SU-DHL-6 (cell line): ENCODE measurements around the gene TBC1D16.

Source experiments
- H2AFZ ChIP-seq: fragments of 200-600 bp; sonication (generic); 2 replicates; pipeline ENCODE4 v1.6.1; 2014; ENCODE audit warnings: low read depth, mild to moderate bottlenecking, moderate library complexity, mixed read lengths, antibody characterized with exemption, low read length; ENCODE audit not compliant: severe bottlenecking
- H3F3A ChIP-seq: fragments of 200-600 bp; shearing (Covaris generic); 2 replicates; pipeline ENCODE4 v1.6.0; 2016; ENCODE audit warnings: antibody characterized with exemption, mild to moderate bottlenecking; ENCODE audit not compliant: insufficient read depth
- H3K27ac ChIP-seq: fragments of 200-600 bp; sonication (generic); 2 replicates; pipeline ENCODE4 v1.5.1; 2016; ENCODE audit warnings: low read depth, mild to moderate bottlenecking, low read length, moderate library complexity, mixed read lengths
- H3K27me3 ChIP-seq: fragments of 200-600 bp; sonication (generic), shearing (Covaris generic); 2 replicates; pipeline ENCODE4 v1.6.0; 2014; ENCODE audit warnings: mild to moderate bottlenecking, low read length
- H3K36me3 ChIP-seq: fragments of 200-600 bp; sonication (generic); 2 replicates; pipeline ENCODE4 v1.6.1; 2014; ENCODE audit warnings: mild to moderate bottlenecking, low read length, mixed read lengths
- H3K4me2 ChIP-seq: fragments of 300-600, 200-600 bp; shearing (Covaris generic), sonication (generic); 2 replicates; pipeline ENCODE4 v1.6.0; 2014; ENCODE audit warnings: low read length, low read depth, mild to moderate bottlenecking; ENCODE audit not compliant: poor library complexity, severe bottlenecking
- H3K4me3 ChIP-seq: fragments of 200-600 bp; sonication (generic); 2 replicates; pipeline ENCODE4 v1.5.1; 2014; ENCODE audit warnings: antibody characterized with exemption, low read length, mild to moderate bottlenecking, mixed read lengths; ENCODE audit not compliant: insufficient read depth, poor library complexity, severe bottlenecking
- H3K79me2 ChIP-seq: fragments of 200-600 bp; sonication (generic); 2 replicates; pipeline ENCODE4 v1.6.1; 2014; ENCODE audit warnings: mild to moderate bottlenecking, low read length, moderate library complexity; ENCODE audit not compliant: insufficient read depth
- H3K9ac ChIP-seq: fragments of 200-600 bp; sonication (generic); 2 replicates; pipeline ENCODE4 v1.7.0; 2014; ENCODE audit warnings: mild to moderate bottlenecking, low read length
- H3K9me2 ChIP-seq: fragments of 200-600 bp; sonication (generic); replicated peaks from 2 replicates; pipeline ENCODE4 v1.6.1; 2014; ENCODE audit warnings: low read length; ENCODE audit not compliant: insufficient read depth
- H3K9me3 ChIP-seq: fragments of 200-600 bp; sonication (generic); 2 replicates; pipeline ENCODE4 v1.6.1; 2014; ENCODE audit warnings: low read length, mixed read lengths; ENCODE audit not compliant: insufficient read depth
- H4K20me1 ChIP-seq: fragments of 200-600 bp; sonication (generic); 2 replicates; pipeline ENCODE4 v1.6.1; 2014; ENCODE audit warnings: low read depth, mild to moderate bottlenecking, antibody characterized with exemption, low read length, moderate library complexity, mixed read lengths
- EZH2phosphoT487 ChIP-seq: fragments of 200-600 bp; sonication (generic), shearing (Covaris generic); conservative IDR thresholded peaks from 2 replicates; pipeline ENCODE4 v1.6.1; 2018; ENCODE audit warnings: mild to moderate bottlenecking, antibody characterized with exemption, low read length, moderate library complexity, mixed read lengths
- TF ChIP-seq, protein P1 (sequence below): fragments of 200-600 bp; sonication (generic); IDR thresholded peaks from one replicate; pipeline ENCODE4 v1.5.1; 2017; ENCODE audit warnings: antibody characterized with exemption, mild to moderate bottlenecking, low read length, moderate library complexity; ENCODE audit not compliant: insufficient read depth, poor library complexity, severe bottlenecking

TBC1D16 gene

GRCh38 chr17:80017226-80018010 is 18.3 kb downstream of the TBC1D16 start:
- Histone ChIP-seq H3K4me2 (no peak overlapping the region), H3F3A (0 out of 2 replicates have a peak, but pooled peaks cover 2% of the 10 kb centered on the region), H4K20me1 (no peaks in the 10 kb centered on the region), H3K27ac (no peak overlapping the region), H3K9ac (no peak overlapping the region), H3K36me3 (no peaks in the 10 kb centered on the region), H3K9me2 (no peaks in the 10 kb centered on the region), H3K27me3 (no peaks in the 10 kb centered on the region), H3K79me2 (no peaks in the 10 kb centered on the region), H3K4me3 (no peak overlapping the region), H3K9me3 (no peaks in the 10 kb centered on the region; the same call in 1 of the 2 replicates), H2AFZ (no peak overlapping the region)
- TF ChIP-seq EZH2phosphoT487 = no peak
- TF ChIP-seq, protein P1, sequence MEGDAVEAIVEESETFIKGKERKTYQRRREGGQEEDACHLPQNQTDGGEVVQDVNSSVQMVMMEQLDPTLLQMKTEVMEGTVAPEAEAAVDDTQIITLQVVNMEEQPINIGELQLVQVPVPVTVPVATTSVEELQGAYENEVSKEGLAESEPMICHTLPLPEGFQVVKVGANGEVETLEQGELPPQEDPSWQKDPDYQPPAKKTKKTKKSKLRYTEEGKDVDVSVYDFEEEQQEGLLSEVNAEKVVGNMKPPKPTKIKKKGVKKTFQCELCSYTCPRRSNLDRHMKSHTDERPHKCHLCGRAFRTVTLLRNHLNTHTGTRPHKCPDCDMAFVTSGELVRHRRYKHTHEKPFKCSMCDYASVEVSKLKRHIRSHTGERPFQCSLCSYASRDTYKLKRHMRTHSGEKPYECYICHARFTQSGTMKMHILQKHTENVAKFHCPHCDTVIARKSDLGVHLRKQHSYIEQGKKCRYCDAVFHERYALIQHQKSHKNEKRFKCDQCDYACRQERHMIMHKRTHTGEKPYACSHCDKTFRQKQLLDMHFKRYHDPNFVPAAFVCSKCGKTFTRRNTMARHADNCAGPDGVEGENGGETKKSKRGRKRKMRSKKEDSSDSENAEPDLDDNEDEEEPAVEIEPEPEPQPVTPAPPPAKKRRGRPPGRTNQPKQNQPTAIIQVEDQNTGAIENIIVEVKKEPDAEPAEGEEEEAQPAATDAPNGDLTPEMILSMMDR = no peak

DNA sequence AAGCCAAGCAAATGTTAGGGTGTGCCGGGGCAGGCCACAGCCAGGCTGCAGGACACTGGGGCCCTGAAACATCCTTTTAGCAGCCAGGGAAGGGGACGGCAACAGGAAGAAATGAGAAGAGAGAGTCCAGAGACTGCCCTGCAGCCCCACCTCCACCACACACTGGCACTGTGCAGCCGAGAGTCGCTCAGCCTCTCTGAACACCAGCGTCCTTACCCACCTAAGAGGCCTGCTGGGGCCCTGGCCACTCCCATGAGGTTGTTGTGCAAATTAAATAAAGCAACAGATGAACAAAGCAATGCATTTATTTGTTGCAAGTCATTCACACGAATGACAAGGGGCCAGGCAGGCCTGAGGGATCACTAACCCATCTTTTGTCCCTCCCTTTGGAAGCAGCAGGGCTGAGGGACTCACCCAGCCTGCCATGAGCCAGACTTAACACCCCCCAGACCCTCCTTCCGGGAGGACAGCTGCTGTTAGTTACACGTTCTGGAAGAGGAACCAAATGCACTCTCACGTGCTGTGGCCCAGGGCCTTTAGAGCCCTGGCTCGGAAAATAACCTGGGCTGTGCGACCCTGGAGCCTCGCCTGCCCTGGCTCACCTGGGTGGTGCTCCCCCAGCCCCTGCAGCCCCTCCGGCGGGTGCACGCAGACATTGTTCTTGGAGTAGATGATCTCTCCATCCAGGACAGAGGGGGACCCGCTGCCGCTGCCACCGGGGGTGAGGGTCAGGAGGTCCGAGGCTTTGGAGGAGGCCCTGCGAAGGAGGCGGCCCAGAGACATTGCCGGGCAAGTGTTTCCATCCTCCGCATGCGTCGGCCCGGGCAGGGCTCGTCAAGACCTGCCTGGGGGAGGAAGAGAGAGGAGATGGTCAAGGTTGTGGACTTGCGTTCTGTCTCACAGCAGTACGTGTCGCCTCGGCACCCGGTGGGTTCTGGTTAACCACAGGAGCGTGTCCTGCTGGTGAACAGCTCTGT is 22.6 kb downstream of the TBC1D16 start:
- H3K9ac ChIP-seq = no peak overlapping the region
- H3K36me3 ChIP-seq = no peaks in the 10 kb centered on the region
- no peaks in the 10 kb centered on the region for H3K27me3 ChIP-seq
- H2AFZ ChIP-seq = no peak overlapping the region
- no peak overlapping the region for H3K27ac ChIP-seq
- no peak overlapping the region for H3K4me3 ChIP-seq
- no peaks in the 10 kb centered on the region; the same call in 1 of the 2 replicates for H3K9me3 ChIP-seq
- H4K20me1 ChIP-seq = no peaks in the 10 kb centered on the region
- no peaks in the 10 kb centered on the region for H3F3A ChIP-seq
- TF ChIP-seq, protein P1 = no peak
- TF ChIP-seq EZH2phosphoT487 = no peak
- H3K9me2 ChIP-seq = no peaks in the 10 kb centered on the region
- no peaks in the 10 kb centered on the region for H3K79me2 ChIP-seq
- H3K4me2 ChIP-seq = no peak overlapping the region

DNA sequence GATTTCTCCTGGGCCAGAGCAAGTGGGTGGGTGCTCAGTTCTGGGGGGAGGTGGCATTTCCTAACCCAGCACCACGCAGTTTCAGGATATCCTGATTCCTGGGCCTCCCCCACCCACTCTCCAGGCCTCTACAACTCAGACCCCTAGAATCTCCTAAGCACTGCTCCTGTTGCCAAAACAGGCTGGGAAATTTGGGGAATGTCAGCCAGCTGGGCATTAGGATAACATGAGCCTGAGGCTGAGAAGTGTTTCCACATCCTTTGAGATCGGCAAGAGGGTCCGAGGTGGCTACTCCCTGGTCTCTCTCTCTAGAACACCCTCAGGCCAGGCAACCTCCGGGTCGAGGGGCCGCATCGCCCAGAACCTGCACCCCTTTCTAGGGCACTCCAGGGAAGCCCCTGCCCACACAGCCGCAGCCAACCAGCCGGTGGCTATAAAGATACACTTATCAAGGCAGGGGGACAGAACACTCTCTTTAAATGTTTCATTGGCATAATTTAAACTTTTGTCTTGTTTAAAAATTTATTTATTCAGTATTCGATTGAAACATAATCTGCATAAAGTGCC is 23.6 kb downstream of the TBC1D16 start:
- Histone ChIP-seq H3K27ac (no peak overlapping the region), H3F3A (no peaks in the 10 kb centered on the region), H3K4me2 (no peak overlapping the region), H3K79me2 (no peaks in the 10 kb centered on the region), H2AFZ (no peak overlapping the region), H3K9ac (no peak overlapping the region), H3K9me2 (no peaks in the 10 kb centered on the region), H4K20me1 (no peaks in the 10 kb centered on the region), H3K9me3 (no peaks in the 10 kb centered on the region; the same call in 1 of the 2 replicates), H3K4me3 (no peak overlapping the region), H3K36me3 (no peaks in the 10 kb centered on the region), H3K27me3 (no peaks in the 10 kb centered on the region)
- TF ChIP-seq, protein P1 = no peak
- no peak for TF ChIP-seq EZH2phosphoT487
